NCI-H2196 (cell line): ENCODE results near the gene BTLA.
"Not testable (repeated sequence)": the region's sequence is repeated elsewhere in the genome, so short reads cannot be mapped to it uniquely, and the experiment has no call there.

Source experiments
- DNase-seq: peaks from one replicate; lab custom pipeline; 2025; ENCODE audit not compliant: unreplicated experiment; lab: John Stamatoyannopoulos, UW

The BTLA gene

DNA sequence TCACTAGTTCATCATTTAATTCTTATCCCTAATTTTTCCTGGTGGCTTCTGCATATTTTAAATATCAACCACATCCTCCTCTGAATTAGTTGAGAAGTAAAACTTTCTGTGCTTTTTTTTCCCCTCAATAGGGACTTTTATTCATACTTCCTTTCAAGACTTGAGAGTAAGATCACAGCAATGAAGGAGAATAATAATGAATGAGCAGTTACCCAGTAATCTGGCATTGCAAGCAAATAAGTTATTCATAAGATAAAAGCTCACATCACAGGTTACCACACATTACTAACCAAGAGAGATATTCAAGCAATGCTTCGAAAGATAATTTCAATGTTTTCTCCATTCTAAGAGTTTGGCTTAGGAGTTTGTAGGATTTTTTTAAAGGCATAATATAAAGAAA, 50.3 kb downstream of the BTLA start:
- no peak for DNase-seq

- no peak for DNase-seq
These were observed 52.9 kb downstream of the BTLA start for GRCh38 chr3:112446343-112446742.

DNA sequence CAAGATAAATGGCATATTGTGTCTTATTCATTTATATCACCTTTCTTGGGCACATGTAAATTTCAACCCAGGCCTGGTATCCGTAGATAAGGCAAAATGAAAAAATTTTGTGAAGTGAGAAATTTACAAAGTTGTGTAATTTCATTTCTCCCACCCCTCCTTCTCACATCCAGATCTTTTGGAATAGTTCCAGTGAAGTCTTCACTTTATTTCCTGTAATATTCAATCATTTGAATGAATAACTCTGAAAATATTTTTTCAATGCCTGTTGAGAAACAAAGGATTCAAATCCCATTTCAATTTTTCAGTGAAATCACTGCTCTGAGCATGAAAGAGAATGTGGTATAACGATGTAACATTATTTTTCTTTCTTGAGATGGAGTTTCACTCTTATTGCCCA, 53.4 kb downstream of the BTLA start:
- DNase-seq, result no peak

DNA sequence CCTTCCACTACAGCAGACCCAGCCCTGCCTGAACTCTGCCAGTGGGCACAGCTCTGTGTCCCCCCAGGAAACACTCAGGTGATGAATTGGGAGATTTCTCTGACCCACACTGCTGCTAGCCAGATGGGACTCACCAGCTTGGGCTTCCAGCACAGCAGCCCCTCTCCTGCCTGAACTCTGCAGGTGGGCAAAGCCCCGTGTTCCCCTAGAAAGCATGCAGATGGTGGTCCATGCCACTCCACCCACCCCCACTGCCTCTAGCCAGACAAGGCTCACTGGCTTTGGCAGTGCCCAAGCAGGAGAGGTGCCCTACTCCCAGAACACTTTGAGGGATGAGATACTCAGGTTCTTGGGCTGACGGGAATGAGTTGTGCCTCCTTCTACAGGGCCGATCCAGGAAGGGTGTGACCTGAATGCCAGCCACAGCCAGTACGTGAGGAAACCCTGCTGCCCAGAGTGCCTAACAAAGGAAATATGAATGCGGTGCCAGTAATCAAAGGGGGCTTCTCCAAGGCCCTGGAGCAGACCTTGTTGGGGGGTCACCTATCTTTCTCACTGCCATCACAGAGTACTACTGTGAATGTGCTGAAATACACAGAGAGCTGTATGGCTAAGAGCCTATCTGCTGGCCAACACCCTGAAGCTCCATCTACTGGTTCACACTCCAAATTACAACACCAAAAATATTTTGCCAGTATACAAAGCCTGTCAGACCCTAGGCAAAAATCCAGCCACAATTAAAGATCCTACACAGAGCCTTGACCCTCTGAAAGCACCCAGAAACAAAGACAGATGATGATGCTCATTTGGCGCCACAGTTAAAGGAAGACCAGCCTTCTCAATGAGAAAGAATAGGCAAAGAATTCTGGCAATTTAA, 61.9 kb downstream of the BTLA start:
- DNase-seq, result no peak

DNA sequence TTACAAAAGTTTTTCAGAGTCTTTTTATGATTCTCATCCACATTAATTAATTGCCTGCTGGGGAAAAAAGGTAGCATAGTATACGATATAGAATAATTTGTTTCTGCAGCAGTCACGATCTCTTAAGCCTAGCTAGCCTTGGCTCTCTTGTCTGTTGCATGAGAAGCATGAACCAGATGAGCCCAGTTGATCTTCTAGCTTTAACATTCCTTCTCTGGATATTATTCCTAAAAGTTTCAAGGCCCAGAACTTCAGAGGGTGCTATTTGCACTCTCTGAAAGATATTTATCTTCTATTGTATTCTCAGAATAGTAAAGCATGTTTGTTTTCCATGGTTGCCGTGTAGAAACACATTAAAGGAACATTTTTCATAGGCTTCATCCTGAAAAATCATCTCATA, 69.3 kb downstream of the BTLA start:
- DNase-seq, result no peak

GRCh38 chr3:112427123-112427522, 72.1 kb downstream of the BTLA start:
- DNase-seq, result no peak

- DNase-seq, result no peak
These were observed 73.2 kb downstream of the BTLA start for GRCh38 chr3:112425858-112426750.

DNA sequence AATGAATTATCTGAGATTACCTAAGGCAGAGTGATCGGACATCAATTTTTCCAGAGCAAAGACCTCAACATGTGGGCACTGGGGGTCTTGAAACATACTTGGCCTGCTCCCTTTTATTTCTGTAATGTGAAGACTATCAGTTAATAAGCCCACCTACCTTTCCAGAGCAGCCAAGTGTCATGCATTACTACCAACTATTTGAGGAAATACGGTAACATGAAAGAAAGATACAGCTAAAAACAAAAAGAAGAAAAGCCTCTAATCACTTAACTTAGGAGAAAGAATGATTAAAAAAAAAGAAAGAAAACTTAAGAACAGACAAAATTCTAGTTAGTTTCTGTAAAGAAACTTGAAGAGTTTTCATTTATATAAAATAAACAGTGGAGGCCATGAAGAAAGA, 73.9 kb downstream of the BTLA start:
- no peak for DNase-seq

GRCh38 chr3:112424394-112424793, 74.9 kb downstream of the BTLA start:
- DNase-seq, result no peak

GRCh38 chr3:112422921-112423320, 76.4 kb downstream of the BTLA start:
- DNase-seq, result not testable (repeated sequence)

GRCh38 chr3:112418526-112418925, 80.7 kb downstream of the BTLA start:
- DNase-seq, result not testable (repeated sequence)

GRCh38 chr3:112417696-112418318, 81.5 kb downstream of the BTLA start:
- no peak for DNase-seq

- DNase-seq, result no peak
These were observed 82.7 kb downstream of the BTLA start for GRCh38 chr3:112416391-112417212.

- no peak for DNase-seq
These were observed 83.9 kb downstream of the BTLA start for GRCh38 chr3:112415390-112415789.
